ENCODE measurements around the gene AOC1. TPM values are rescaled to one million over a fixed set of nuclear protein-coding genes. Genes with fewer than 3 reads are reported as not detected.

AOC1 gene
- total RNA-seq, 2 donors from 2014 or later = 308 to 353 TPM

DNA sequence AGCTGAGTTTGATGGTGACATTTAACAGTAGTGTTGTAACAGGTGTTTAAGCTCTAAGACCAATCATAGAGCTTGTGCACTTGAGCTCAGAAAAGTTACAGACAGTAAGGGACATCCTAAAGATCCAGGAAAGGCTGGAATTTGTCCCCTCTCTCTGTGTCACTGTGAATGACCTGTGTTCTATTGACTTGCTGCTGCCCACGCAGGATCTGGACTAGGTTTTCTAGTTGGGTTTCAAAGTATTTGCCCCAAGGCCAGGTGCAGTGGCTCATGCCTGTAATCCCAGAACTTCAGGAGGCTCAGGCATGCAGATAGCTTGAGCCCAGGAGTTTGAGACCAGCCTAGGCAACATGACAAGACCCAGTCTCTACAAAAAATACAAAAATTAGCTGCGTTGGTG, 17.1 kb downstream of the AOC1 start:
- H3K9me3 ChIP-seq = no peaks in the 10 kb centered on the region
- H3K27me3 ChIP-seq = no peaks in the 10 kb centered on the region
- TF ChIP-seq, protein P1, sequence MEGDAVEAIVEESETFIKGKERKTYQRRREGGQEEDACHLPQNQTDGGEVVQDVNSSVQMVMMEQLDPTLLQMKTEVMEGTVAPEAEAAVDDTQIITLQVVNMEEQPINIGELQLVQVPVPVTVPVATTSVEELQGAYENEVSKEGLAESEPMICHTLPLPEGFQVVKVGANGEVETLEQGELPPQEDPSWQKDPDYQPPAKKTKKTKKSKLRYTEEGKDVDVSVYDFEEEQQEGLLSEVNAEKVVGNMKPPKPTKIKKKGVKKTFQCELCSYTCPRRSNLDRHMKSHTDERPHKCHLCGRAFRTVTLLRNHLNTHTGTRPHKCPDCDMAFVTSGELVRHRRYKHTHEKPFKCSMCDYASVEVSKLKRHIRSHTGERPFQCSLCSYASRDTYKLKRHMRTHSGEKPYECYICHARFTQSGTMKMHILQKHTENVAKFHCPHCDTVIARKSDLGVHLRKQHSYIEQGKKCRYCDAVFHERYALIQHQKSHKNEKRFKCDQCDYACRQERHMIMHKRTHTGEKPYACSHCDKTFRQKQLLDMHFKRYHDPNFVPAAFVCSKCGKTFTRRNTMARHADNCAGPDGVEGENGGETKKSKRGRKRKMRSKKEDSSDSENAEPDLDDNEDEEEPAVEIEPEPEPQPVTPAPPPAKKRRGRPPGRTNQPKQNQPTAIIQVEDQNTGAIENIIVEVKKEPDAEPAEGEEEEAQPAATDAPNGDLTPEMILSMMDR (IDR thresholded peaks at IDR 0.05) = no peak
- no peaks in the 10 kb centered on the region for H3K36me3 ChIP-seq
- H3K4me1 ChIP-seq = no peaks in the 10 kb centered on the region
- intact Hi-C loops (cut with DNase I) = loop anchor here (10.0 kb wide), 1 partner anchor 435 kb away; no protein-coding TSS in a partner anchor
- no peak overlapping the region for H3K27ac ChIP-seq
- H3K9ac ChIP-seq (ENCODE audit: low read depth in 2 of 2, low read length in 2 of 2) = no peak overlapping the region
- no peak for DNase-seq
- no peak overlapping the region for H3K4me3 ChIP-seq

GRCh38 chr7:150871601-150872000, 19.3 kb downstream of the AOC1 start:
- intact Hi-C loops (cut with DNase I) = no loop called here
- Histone ChIP-seq H3K36me3 (no peaks in the 10 kb centered on the region), H3K9ac (ENCODE audit: low read depth in 2 of 2, low read length in 2 of 2) (no peak overlapping the region), H3K27ac (no peak overlapping the region), H3K9me3 (no peaks in the 10 kb centered on the region), H3K4me3 (no peak overlapping the region), H3K27me3 (no peaks in the 10 kb centered on the region), H3K4me1 (no peaks in the 10 kb centered on the region)
- TF ChIP-seq, protein P1 (IDR thresholded peaks at IDR 0.05) = no peak
- DNase-seq = no peak

DNA sequence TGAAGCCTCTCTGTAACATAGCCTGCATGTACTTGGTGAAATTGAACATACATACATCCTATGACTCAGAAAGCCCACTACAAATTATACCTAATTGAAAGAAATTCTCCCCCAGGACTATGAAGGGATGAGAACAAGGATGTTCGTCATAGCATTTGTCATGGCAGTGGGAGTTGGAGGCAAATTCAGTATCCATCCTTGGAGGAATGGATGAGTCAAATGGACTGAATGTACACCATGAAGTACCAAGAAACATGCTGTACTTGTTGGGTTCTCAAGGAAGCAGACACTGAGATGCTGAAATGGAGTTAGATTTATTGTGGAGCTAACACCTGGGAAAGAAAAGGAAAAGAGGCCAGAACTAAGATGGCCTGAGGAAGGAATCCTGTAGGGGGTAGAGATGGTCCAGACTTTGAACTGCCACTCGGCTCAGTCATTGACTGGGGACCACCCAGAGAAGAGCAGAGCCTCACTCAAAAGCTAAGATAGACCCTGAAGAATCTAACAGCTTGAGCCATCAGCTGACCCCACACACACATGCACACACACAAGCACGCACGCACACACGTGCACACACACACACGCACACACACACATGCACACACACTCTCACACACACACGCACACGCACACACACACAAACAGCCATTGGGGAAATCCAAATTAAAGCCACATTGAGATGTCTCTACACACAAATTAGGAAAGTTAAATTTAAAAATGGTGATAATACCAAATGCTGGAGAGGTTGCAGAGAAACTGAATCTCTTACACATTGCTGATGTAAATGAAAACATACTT, 22.3 kb downstream of the AOC1 start:
- DNase-seq = no peak
- Histone ChIP-seq H3K9ac (ENCODE audit: low read depth in 2 of 2, low read length in 2 of 2) (no peak overlapping the region), H3K4me1 (no peaks in the 10 kb centered on the region), H3K27ac (no peak overlapping the region), H3K36me3 (no peaks in the 10 kb centered on the region), H3K9me3 (no peaks in the 10 kb centered on the region), H3K27me3 (no peaks in the 10 kb centered on the region), H3K4me3 (no peak overlapping the region)
- TF ChIP-seq, protein P1 (IDR thresholded peaks at IDR 0.05) = no peak
- intact Hi-C loops (cut with DNase I) = loop anchor here (5.0 kb wide), 1 partner anchor 92 kb away; no protein-coding TSS in a partner anchor

DNA sequence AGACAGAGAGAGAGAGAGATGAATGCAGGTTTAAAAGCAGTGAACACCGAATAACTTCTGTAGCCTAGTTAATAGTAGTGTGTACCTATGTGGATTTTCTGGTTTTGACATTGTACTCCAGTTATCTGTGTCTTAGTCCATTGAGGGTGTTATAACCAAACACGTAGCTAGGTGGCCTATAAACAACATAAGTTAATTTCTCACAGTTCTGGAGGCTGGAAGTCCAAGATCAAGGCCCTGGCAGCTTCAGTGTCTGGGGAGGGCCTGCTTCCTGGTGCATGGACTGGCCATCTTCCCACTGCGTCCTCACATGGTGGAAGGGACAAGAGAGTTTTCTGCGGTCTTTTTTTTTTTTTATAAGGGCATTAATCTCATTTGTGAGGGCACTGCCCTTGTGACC, 23.5 kb downstream of the AOC1 start:
- Histone ChIP-seq H3K4me3 (no peak overlapping the region), H3K9ac (ENCODE audit: low read depth in 2 of 2, low read length in 2 of 2) (no peak overlapping the region), H3K4me1 (no peaks in the 10 kb centered on the region), H3K9me3 (no peaks in the 10 kb centered on the region), H3K36me3 (no peaks in the 10 kb centered on the region), H3K27ac (no peak overlapping the region), H3K27me3 (no peaks in the 10 kb centered on the region)
- intact Hi-C loops (cut with DNase I) = loop anchor here (5.0 kb wide), 1 partner anchor 93 kb away; no protein-coding TSS in a partner anchor
- TF ChIP-seq, protein P1 (IDR thresholded peaks at IDR 0.05) = no peak
- DNase-seq = no peak

- Histone ChIP-seq H3K36me3 (no peaks in the 10 kb centered on the region), H3K4me1 (no peaks in the 10 kb centered on the region), H3K27me3 (no peaks in the 10 kb centered on the region), H3K9ac (ENCODE audit: low read depth in 2 of 2, low read length in 2 of 2) (peak overlapping the region in 1 of 2 donors; percentile 31), H3K27ac (no peak overlapping the region), H3K4me3 (no peak overlapping the region), H3K9me3 (no peaks in the 10 kb centered on the region)
- peak; percentile 77 for DNase-seq
- intact Hi-C loops (cut with DNase I) = loop anchor here (5.0 kb wide), 1 partner anchor 95 kb away; no protein-coding TSS in a partner anchor
- TF ChIP-seq, protein P1 (IDR thresholded peaks at IDR 0.05) = peak; percentile 38
Measured at GRCh38 chr7:150876817-150877526, 24.7 kb downstream of the AOC1 start.
